HFFc6 (cell line): ENCODE data around the gene CCDC188. TPM values are rescaled to one million over a fixed set of nuclear protein-coding genes. Genes with fewer than 3 reads are reported as not detected.

Source experiments
- DNase-seq: peaks from one replicate; pipeline ENCODE4 v3.0.0-alpha.2; 2018
- H3K27ac Mint-ChIP-seq: 2 replicates; pipeline ENCODE4 v1.8.0; 2020; ENCODE audit warnings: mild to moderate bottlenecking, mixed read lengths
- H3K27me3 Mint-ChIP-seq: 2 replicates; pipeline ENCODE4 v1.8.0; 2021; ENCODE audit warnings: mild to moderate bottlenecking, moderate library complexity, mixed read lengths; ENCODE audit not compliant: insufficient read depth
- H3K36me3 Mint-ChIP-seq: 2 replicates; pipeline ENCODE4 v1.8.0; 2021; ENCODE audit warnings: low read depth, mixed read lengths
- H3K4me1 Mint-ChIP-seq: 2 replicates; pipeline ENCODE4 v1.8.0; 2020; ENCODE audit warnings: low read depth, mixed read lengths
- H3K4me3 Mint-ChIP-seq: 2 replicates; pipeline ENCODE4 v1.8.0; 2020; ENCODE audit warnings: mild to moderate bottlenecking, moderate library complexity, mixed read lengths
- H3K9me3 Mint-ChIP-seq: 2 replicates; pipeline ENCODE4 v1.8.0; 2020; ENCODE audit warnings: mild to moderate bottlenecking, mixed read lengths
- CTCF ChIP-seq: fragments of 200-600 bp; sonication (generic); IDR thresholded peaks from 2 replicates; pipeline ENCODE4 v1.5.0; 2021; ENCODE audit warnings: antibody characterized with exemption, mild to moderate bottlenecking
- total RNA-seq, 6 experiments: library from RNA; stranded (reverse); fragmentation: NEBNext Ultra II Directional; extraction: Animal tissue kit (Norgen Biotek cat#: 25700); gene quantifications; 2 replicates in 1 of 6; 3 replicates in 5 of 6; pipeline ENCODE4 v1.2.3, GENCODE V29; 2021

The CCDC188 gene
- total RNA-seq, 6 experiments from 2014 or later, result 0.54 to 3.9 (median 2.8) TPM; not detected in 1

- H3K4me1 Mint-ChIP-seq, result no peaks in the 10 kb centered on the region
- no peak overlapping the region for H3K4me3 Mint-ChIP-seq
- DNase-seq, result no peak
- H3K27ac Mint-ChIP-seq, result no peak overlapping the region
- H3K9me3 Mint-ChIP-seq, result no peaks in the 10 kb centered on the region
- H3K36me3 Mint-ChIP-seq, result no peaks in the 10 kb centered on the region
- TF ChIP-seq CTCF, result no peak
- H3K27me3 Mint-ChIP-seq, result peaks cover 7% of the 10 kb centered on the region
These were observed 41.6 kb upstream of the CCDC188 start for GRCh38 chr22:20192293-20192971.

- no peak overlapping the region for H3K4me3 Mint-ChIP-seq
- peaks cover 8% of the 10 kb centered on the region for H3K27me3 Mint-ChIP-seq
- no peaks in the 10 kb centered on the region for H3K4me1 Mint-ChIP-seq
- no peak for TF ChIP-seq CTCF
- no peaks in the 10 kb centered on the region for H3K36me3 Mint-ChIP-seq
- H3K27ac Mint-ChIP-seq, result no peak overlapping the region
- DNase-seq, result no peak
- no peaks in the 10 kb centered on the region for H3K9me3 Mint-ChIP-seq
These were observed 40.9 kb upstream of the CCDC188 start for GRCh38 chr22:20191803-20192202.

GRCh38 chr22:20191000-20191515 is 40.2 kb upstream of the CCDC188 start:
- no peaks in the 10 kb centered on the region for H3K4me1 Mint-ChIP-seq
- no peak overlapping the region for H3K4me3 Mint-ChIP-seq
- H3K36me3 Mint-ChIP-seq, result no peaks in the 10 kb centered on the region
- TF ChIP-seq CTCF, result no peak
- H3K27ac Mint-ChIP-seq, result no peak overlapping the region
- no peak for DNase-seq
- H3K27me3 Mint-ChIP-seq, result peaks cover 10% of the 10 kb centered on the region; the same call in 1 of the 2 replicates
- no peaks in the 10 kb centered on the region for H3K9me3 Mint-ChIP-seq

- no peak overlapping the region for H3K4me3 Mint-ChIP-seq
- no peak overlapping the region for H3K27ac Mint-ChIP-seq
- H3K9me3 Mint-ChIP-seq, result no peaks in the 10 kb centered on the region
- no peaks in the 10 kb centered on the region for H3K4me1 Mint-ChIP-seq
- H3K27me3 Mint-ChIP-seq, result peaks cover 16% of the 10 kb centered on the region
- no peak for TF ChIP-seq CTCF
- H3K36me3 Mint-ChIP-seq, result no peaks in the 10 kb centered on the region
- DNase-seq, result no peak
These were observed 37.7 kb upstream of the CCDC188 start for GRCh38 chr22:20188567-20188877.

GRCh38 chr22:20187777-20188566 is 37.1 kb upstream of the CCDC188 start:
- no peak for TF ChIP-seq CTCF
- H3K9me3 Mint-ChIP-seq, result no peaks in the 10 kb centered on the region
- H3K4me3 Mint-ChIP-seq, result no peak overlapping the region
- H3K27me3 Mint-ChIP-seq, result peaks cover 21% of the 10 kb centered on the region
- no peaks in the 10 kb centered on the region for H3K36me3 Mint-ChIP-seq
- H3K4me1 Mint-ChIP-seq, result no peaks in the 10 kb centered on the region
- DNase-seq, result no peak
- H3K27ac Mint-ChIP-seq, result no peak overlapping the region
